ENCODE measurements around the gene FAM72D. TPM values are rescaled to one million over a fixed set of nuclear protein-coding genes. Genes with fewer than 3 reads are reported as not detected.
"Not testable (repeated sequence)": the region's sequence is repeated elsewhere in the genome, so short reads cannot be mapped to it uniquely, and the experiment has no call there.

Gene FAM72D
- total RNA-seq (ENCODE audit: unreplicated experiment): 0.61 TPM
- long read RNA-seq: 0 reads

GRCh38 chr1:145095284-145096057 is at the start of gene FAM72D, which contains the start of gene SRGAP2B:
Gene FAM72D (plus strand): TSS chr1:145095974. CDS start chr1:145096848, 874 bp downstream.
Gene SRGAP2B (minus strand): TSS chr1:145095328. CDS start chr1:145092901, 2,427 bp downstream.
- not testable (repeated sequence) for H3K4me3 Mint-ChIP-seq (ENCODE audit: unreplicated experiment); H3K36me3 Mint-ChIP-seq (ENCODE audit: unreplicated experiment); H3K27me3 Mint-ChIP-seq (ENCODE audit: unreplicated experiment); H3K27ac Mint-ChIP-seq (ENCODE audit: unreplicated experiment); H3K4me1 Mint-ChIP-seq (ENCODE audit: low read depth, unreplicated experiment); DNase-seq; H3K9me3 Mint-ChIP-seq (ENCODE audit: unreplicated experiment)

- not testable (repeated sequence) for H3K4me1 Mint-ChIP-seq (ENCODE audit: low read depth, unreplicated experiment); H3K27me3 Mint-ChIP-seq (ENCODE audit: unreplicated experiment)
Observed at GRCh38 chr1:145047553-145047952, 48.2 kb upstream of the FAM72D start.

GRCh38 chr1:145048181-145048856 is 47.5 kb upstream of the FAM72D start:
- H3K4me3 Mint-ChIP-seq (ENCODE audit: unreplicated experiment); H3K36me3 Mint-ChIP-seq (ENCODE audit: unreplicated experiment); H3K27me3 Mint-ChIP-seq (ENCODE audit: unreplicated experiment); H3K4me1 Mint-ChIP-seq (ENCODE audit: low read depth, unreplicated experiment); DNase-seq; H3K9me3 Mint-ChIP-seq (ENCODE audit: unreplicated experiment); H3K27ac Mint-ChIP-seq (ENCODE audit: unreplicated experiment): not testable (repeated sequence)

More at GRCh38 chr1:145047553-145047952, 48.2 kb upstream of the FAM72D start:
- H3K36me3 Mint-ChIP-seq (ENCODE audit: unreplicated experiment); H3K4me3 Mint-ChIP-seq (ENCODE audit: unreplicated experiment); DNase-seq; H3K27ac Mint-ChIP-seq (ENCODE audit: unreplicated experiment); H3K9me3 Mint-ChIP-seq (ENCODE audit: unreplicated experiment): not testable (repeated sequence)

GRCh38 chr1:145052019-145052776 is 43.6 kb upstream of the FAM72D start:
- H3K4me3 Mint-ChIP-seq (ENCODE audit: unreplicated experiment); H3K36me3 Mint-ChIP-seq (ENCODE audit: unreplicated experiment); H3K4me1 Mint-ChIP-seq (ENCODE audit: low read depth, unreplicated experiment); DNase-seq; H3K27ac Mint-ChIP-seq (ENCODE audit: unreplicated experiment); H3K9me3 Mint-ChIP-seq (ENCODE audit: unreplicated experiment); H3K27me3 Mint-ChIP-seq (ENCODE audit: unreplicated experiment): not testable (repeated sequence)

- not testable (repeated sequence) for H3K9me3 Mint-ChIP-seq (ENCODE audit: unreplicated experiment); H3K27ac Mint-ChIP-seq (ENCODE audit: unreplicated experiment); H3K27me3 Mint-ChIP-seq (ENCODE audit: unreplicated experiment); DNase-seq; H3K4me1 Mint-ChIP-seq (ENCODE audit: low read depth, unreplicated experiment); H3K4me3 Mint-ChIP-seq (ENCODE audit: unreplicated experiment); H3K36me3 Mint-ChIP-seq (ENCODE audit: unreplicated experiment)
Observed at GRCh38 chr1:145053428-145053827, 42.3 kb upstream of the FAM72D start.

GRCh38 chr1:145055217-145055760 is 40.5 kb upstream of the FAM72D start:
- not testable (repeated sequence) for H3K9me3 Mint-ChIP-seq (ENCODE audit: unreplicated experiment); DNase-seq; H3K36me3 Mint-ChIP-seq (ENCODE audit: unreplicated experiment); H3K27me3 Mint-ChIP-seq (ENCODE audit: unreplicated experiment); H3K4me1 Mint-ChIP-seq (ENCODE audit: low read depth, unreplicated experiment); H3K4me3 Mint-ChIP-seq (ENCODE audit: unreplicated experiment); H3K27ac Mint-ChIP-seq (ENCODE audit: unreplicated experiment)

GRCh38 chr1:145058184-145058583 is 37.6 kb upstream of the FAM72D start:
- not testable (repeated sequence) for H3K27ac Mint-ChIP-seq (ENCODE audit: unreplicated experiment); H3K9me3 Mint-ChIP-seq (ENCODE audit: unreplicated experiment); H3K36me3 Mint-ChIP-seq (ENCODE audit: unreplicated experiment); DNase-seq; H3K27me3 Mint-ChIP-seq (ENCODE audit: unreplicated experiment); H3K4me3 Mint-ChIP-seq (ENCODE audit: unreplicated experiment); H3K4me1 Mint-ChIP-seq (ENCODE audit: low read depth, unreplicated experiment)

- not testable (repeated sequence) for H3K4me3 Mint-ChIP-seq (ENCODE audit: unreplicated experiment); H3K27ac Mint-ChIP-seq (ENCODE audit: unreplicated experiment); H3K27me3 Mint-ChIP-seq (ENCODE audit: unreplicated experiment); DNase-seq; H3K4me1 Mint-ChIP-seq (ENCODE audit: low read depth, unreplicated experiment); H3K9me3 Mint-ChIP-seq (ENCODE audit: unreplicated experiment); H3K36me3 Mint-ChIP-seq (ENCODE audit: unreplicated experiment)
Observed at GRCh38 chr1:145063285-145063684, 32.5 kb upstream of the FAM72D start.

- H3K4me1 Mint-ChIP-seq (ENCODE audit: low read depth, unreplicated experiment); H3K9me3 Mint-ChIP-seq (ENCODE audit: unreplicated experiment); H3K4me3 Mint-ChIP-seq (ENCODE audit: unreplicated experiment); H3K27ac Mint-ChIP-seq (ENCODE audit: unreplicated experiment); DNase-seq; H3K36me3 Mint-ChIP-seq (ENCODE audit: unreplicated experiment); H3K27me3 Mint-ChIP-seq (ENCODE audit: unreplicated experiment): not testable (repeated sequence)
Observed at GRCh38 chr1:145063941-145064648, 31.7 kb upstream of the FAM72D start.

- not testable (repeated sequence) for H3K9me3 Mint-ChIP-seq (ENCODE audit: unreplicated experiment); H3K4me3 Mint-ChIP-seq (ENCODE audit: unreplicated experiment); H3K27me3 Mint-ChIP-seq (ENCODE audit: unreplicated experiment); H3K27ac Mint-ChIP-seq (ENCODE audit: unreplicated experiment); H3K36me3 Mint-ChIP-seq (ENCODE audit: unreplicated experiment); H3K4me1 Mint-ChIP-seq (ENCODE audit: low read depth, unreplicated experiment); DNase-seq
Observed at GRCh38 chr1:145065194-145065826, 30.5 kb upstream of the FAM72D start.

GRCh38 chr1:145066486-145066885 is 29.3 kb upstream of the FAM72D start:
- not testable (repeated sequence) for DNase-seq; H3K9me3 Mint-ChIP-seq (ENCODE audit: unreplicated experiment); H3K36me3 Mint-ChIP-seq (ENCODE audit: unreplicated experiment); H3K4me3 Mint-ChIP-seq (ENCODE audit: unreplicated experiment); H3K27ac Mint-ChIP-seq (ENCODE audit: unreplicated experiment); H3K4me1 Mint-ChIP-seq (ENCODE audit: low read depth, unreplicated experiment); H3K27me3 Mint-ChIP-seq (ENCODE audit: unreplicated experiment)
